Upper lobe of right lung (tissue), 1 donor: ENCODE results near the gene RAP2C. TPM values are rescaled to one million over a fixed set of nuclear protein-coding genes. Genes with fewer than 3 reads are reported as not detected.

Experiments used
- ATAC-seq: fragments of 200-7000 bp; cut with Tn5 transposase; one replicate; pipeline ENCODE4 v1.9.1; 2020; ENCODE audit warnings: mild to moderate bottlenecking, moderate library complexity
- DNase-seq: peaks from one replicate; pipeline ENCODE4 v3.0.0-alpha.2; 2020
- H3K27ac ChIP-seq: fragments of 200-600 bp; one replicate; pipeline ENCODE4 v1.8.0; 2022
- H3K27me3 ChIP-seq: fragments of 200-600 bp; one replicate; pipeline ENCODE4 v1.8.0; 2022; ENCODE audit warnings: mild to moderate bottlenecking
- H3K36me3 ChIP-seq: fragments of 200-600 bp; one replicate; pipeline ENCODE4 v1.8.0; 2022
- H3K4me1 ChIP-seq: fragments of 200-600 bp; one replicate; pipeline ENCODE4 v1.8.0; 2022
- H3K4me3 ChIP-seq: fragments of 200-600 bp; one replicate; pipeline ENCODE4 v1.8.0; 2022; ENCODE audit warnings: mild to moderate bottlenecking
- H3K9me3 ChIP-seq: fragments of 200-600 bp; one replicate; pipeline ENCODE4 v1.8.0; 2022
- intact Hi-C: fragments of 100-400 bp; cut with DNase I; formaldehyde crosslinking; loops from one replicate; pipeline ENCODE4 v1.11.0; 2022
- long read RNA-seq: library from polyadenylated mRNA; unstranded; transcript quantifications from one replicate; pipeline ENCODE4 v2.0.0, GENCODE V29; 2021
- total RNA-seq: library from RNA; stranded (reverse); fragmentation: NEBNext Ultra II Directional; extraction: Animal tissue kit (Norgen Biotek cat#: 25700); gene quantifications from one replicate; pipeline ENCODE4 v1.2.1, GENCODE V29; 2021
- TF ChIP-seq, protein P1 (sequence below): fragments of 200-600 bp; IDR thresholded peaks from one replicate; pipeline ENCODE4 v1.8.0; 2022; ENCODE audit warnings: antibody characterized with exemption
- donor health status: DM: no; HTN: yes; CAD: no; lungs with severe emphysema.

RAP2C gene
- total RNA-seq, result 24.3 TPM
- long read RNA-seq, partial matches to known transcripts, result 18 of 29 reads
- long read RNA-seq, other reads (novel, unspliced or antisense), result 8 of 29 reads

- peak; percentile 81 for DNase-seq
- Histone ChIP-seq H3K36me3 (no peaks in the 10 kb centered on the region), H3K27me3 (no peaks in the 10 kb centered on the region), H3K9me3 (no peaks in the 10 kb centered on the region), H3K4me3 (peak within 1 kb of the TSS; percentile 69), H3K27ac (peak within 1 kb of the TSS; percentile 85), H3K4me1 (peaks cover 17% of the 10 kb centered on the region)
- TF ChIP-seq, protein P1, sequence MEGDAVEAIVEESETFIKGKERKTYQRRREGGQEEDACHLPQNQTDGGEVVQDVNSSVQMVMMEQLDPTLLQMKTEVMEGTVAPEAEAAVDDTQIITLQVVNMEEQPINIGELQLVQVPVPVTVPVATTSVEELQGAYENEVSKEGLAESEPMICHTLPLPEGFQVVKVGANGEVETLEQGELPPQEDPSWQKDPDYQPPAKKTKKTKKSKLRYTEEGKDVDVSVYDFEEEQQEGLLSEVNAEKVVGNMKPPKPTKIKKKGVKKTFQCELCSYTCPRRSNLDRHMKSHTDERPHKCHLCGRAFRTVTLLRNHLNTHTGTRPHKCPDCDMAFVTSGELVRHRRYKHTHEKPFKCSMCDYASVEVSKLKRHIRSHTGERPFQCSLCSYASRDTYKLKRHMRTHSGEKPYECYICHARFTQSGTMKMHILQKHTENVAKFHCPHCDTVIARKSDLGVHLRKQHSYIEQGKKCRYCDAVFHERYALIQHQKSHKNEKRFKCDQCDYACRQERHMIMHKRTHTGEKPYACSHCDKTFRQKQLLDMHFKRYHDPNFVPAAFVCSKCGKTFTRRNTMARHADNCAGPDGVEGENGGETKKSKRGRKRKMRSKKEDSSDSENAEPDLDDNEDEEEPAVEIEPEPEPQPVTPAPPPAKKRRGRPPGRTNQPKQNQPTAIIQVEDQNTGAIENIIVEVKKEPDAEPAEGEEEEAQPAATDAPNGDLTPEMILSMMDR, result peak; percentile 50
- peak; percentile 84 for ATAC-seq
- intact Hi-C loops, result no loop called here
Measured at GRCh38 chrX:132219343-132219768, at the start of gene RAP2C. Gene RAP2C (minus strand): TSS chrX:132219447. CDS start chrX:132217268, 2,179 bp downstream.

GRCh38 chrX:132267392-132267791 lies 48.1 kb upstream of the RAP2C start:
- intact Hi-C loops, result no loop called here
- ATAC-seq (no peak), DNase-seq (no peak)
- Histone ChIP-seq H3K27me3 (no peaks in the 10 kb centered on the region), H3K9me3 (no peaks in the 10 kb centered on the region), H3K27ac (no peak overlapping the region), H3K4me1 (no peaks in the 10 kb centered on the region), H3K4me3 (no peak overlapping the region), H3K36me3 (no peaks in the 10 kb centered on the region)
- TF ChIP-seq, protein P1, result no peak

DNA sequence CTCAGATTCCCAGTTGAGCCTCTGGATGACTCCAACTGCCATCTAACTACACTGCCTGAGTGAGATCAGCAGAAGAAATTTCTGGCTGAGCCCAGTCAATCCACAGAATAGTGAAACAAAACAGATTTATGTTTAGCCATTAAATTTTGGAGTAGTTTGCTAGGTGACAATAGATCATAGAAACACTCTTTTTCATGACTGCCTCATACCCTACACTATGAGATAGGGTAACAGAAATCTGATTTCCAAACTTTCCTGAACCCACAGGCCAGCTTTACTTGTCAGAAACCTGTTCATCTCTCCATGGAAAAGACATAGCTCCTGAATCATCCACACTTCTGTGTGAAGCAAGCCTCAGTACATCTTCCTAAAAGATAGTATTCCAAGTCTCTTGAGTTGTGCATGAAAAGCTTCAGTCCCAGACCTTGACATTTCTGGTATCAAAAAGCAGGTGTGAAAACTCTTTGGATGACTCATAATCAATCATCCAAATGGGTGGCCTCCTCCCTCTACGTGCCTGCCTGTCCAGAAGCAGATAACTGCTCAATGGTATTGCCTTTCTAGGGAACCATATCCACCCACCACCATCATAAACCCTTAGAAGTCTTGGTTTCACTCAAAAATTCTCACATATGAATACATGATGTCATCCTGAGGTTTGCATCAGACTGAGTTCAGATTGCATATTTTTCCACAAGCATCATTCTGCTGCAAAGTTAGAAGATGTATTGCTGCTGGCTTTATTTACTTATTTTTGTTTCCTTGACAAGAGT lies 47.5 kb upstream of the RAP2C start:
- H3K4me1 ChIP-seq, result no peaks in the 10 kb centered on the region
- TF ChIP-seq, protein P1, result no peak
- no peaks in the 10 kb centered on the region for H3K36me3 ChIP-seq
- H3K4me3 ChIP-seq, result no peak overlapping the region
- no peak for DNase-seq
- H3K9me3 ChIP-seq, result no peaks in the 10 kb centered on the region
- H3K27ac ChIP-seq, result no peak overlapping the region
- intact Hi-C loops, result no loop called here
- no peak for ATAC-seq
- no peaks in the 10 kb centered on the region for H3K27me3 ChIP-seq

DNA sequence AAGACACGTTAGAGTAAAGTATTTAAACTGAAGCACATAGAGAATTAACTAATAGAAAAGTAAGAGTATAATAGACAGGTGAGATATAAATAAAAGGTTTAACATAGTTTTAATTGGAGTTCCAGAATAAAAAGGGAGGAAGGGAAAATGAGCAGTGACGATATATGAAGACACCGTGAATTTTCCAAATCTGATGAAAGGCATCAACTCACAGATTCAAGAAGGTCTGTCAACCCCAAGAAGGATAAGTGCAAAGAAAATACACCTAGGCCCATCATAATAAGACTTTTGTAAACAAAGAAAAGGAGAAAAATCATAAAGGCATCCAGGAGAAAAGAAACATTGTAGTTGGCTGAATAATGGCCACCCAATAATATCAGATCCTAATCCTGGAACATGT lies 43.9 kb upstream of the RAP2C start:
- ATAC-seq, result no peak
- TF ChIP-seq, protein P1, result no peak

DNA sequence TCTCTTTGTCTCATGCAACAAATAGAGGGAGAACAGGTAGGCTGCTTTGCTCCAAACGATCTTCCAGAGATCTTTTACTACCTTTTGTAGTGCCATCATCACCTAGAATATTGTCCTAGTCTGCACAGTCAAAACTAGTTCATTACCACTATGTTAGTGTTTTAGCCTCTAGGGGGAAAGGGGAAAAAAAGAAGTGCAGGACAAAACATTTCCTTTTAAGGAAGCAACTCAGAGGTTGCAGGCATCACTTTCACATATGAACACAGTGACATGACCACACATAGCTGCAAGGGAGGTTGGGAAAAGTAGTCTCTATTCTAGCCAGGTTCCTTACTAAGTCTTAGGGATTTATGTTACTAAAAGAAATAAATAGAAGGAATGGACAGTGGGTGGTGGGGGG lies 39.3 kb upstream of the RAP2C start:
- Histone ChIP-seq H3K9me3 (no peaks in the 10 kb centered on the region), H3K36me3 (no peaks in the 10 kb centered on the region), H3K27ac (no peak overlapping the region), H3K4me1 (no peaks in the 10 kb centered on the region), H3K27me3 (no peaks in the 10 kb centered on the region), H3K4me3 (no peak overlapping the region)
- intact Hi-C loops, result no loop called here
- no peak for DNase-seq
- TF ChIP-seq, protein P1, result no peak
- ATAC-seq, result no peak

More for the DNA sequence above, 43.9 kb upstream of the RAP2C start:
- no peaks in the 10 kb centered on the region for H3K36me3 ChIP-seq
- H3K27ac ChIP-seq, result no peak overlapping the region
- intact Hi-C loops, result no loop called here
- no peaks in the 10 kb centered on the region for H3K4me1 ChIP-seq
- H3K9me3 ChIP-seq, result no peaks in the 10 kb centered on the region
- no peak overlapping the region for H3K4me3 ChIP-seq
- no peaks in the 10 kb centered on the region for H3K27me3 ChIP-seq
- DNase-seq, result no peak
